ENCODE results near the gene ORAI3. TPM values are rescaled to one million over a fixed set of nuclear protein-coding genes. Genes with fewer than 3 reads are reported as not detected.

Gene ORAI3
- total RNA-seq, 1 donor from 2014 or later = 27.0 TPM

DNA sequence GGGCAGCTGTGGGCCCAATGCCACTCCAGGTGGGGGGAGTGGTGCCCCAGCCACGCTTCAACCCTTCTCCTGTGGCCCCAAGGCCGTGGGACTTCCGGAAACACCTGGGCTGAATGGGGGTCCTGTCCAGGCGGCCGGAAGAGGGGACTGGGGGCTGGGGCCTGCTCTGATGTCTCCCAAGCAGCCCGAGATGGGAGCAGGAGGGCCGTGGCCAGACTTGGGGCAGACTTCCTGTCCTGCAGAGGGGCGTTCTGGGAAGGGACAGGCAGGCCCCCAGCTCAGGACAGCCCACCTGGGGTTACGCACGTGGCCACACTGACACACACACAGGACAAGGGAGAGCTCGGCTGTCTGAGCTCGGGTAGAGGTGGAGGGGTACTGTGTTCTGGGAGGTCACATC, 41.2 kb downstream of the ORAI3 start:
- Histone ChIP-seq H3K36me3 (no peaks in the 10 kb centered on the region), H3K4me1 (peaks cover 11% of the 10 kb centered on the region), H3K9me3 (no peaks in the 10 kb centered on the region), H3K27ac (no peak overlapping the region), H3K4me3 (no peak overlapping the region), H3K27me3 (no peaks in the 10 kb centered on the region)
- TF ChIP-seq CTCF (IDR thresholded peaks at IDR 0.05) (no peak), POLR2A (IDR thresholded peaks at IDR 0.05) (no peak), POLR2AphosphoS5 (IDR thresholded peaks at IDR 0.05; ENCODE audit: insufficient read depth in 1 of 2, low read depth in 1 of 2) (no peak)
- intact Hi-C loops (cut with DNase I) = no loop called here
- no peak for DNase-seq (ENCODE audit: extremely low spot score in 2 of 2)

GRCh38 chr16:30991052-30991451, 42.2 kb downstream of the ORAI3 start:
- H3K4me3 ChIP-seq = no peak overlapping the region
- H3K36me3 ChIP-seq = no peaks in the 10 kb centered on the region
- intact Hi-C loops (cut with DNase I) = no loop called here
- peaks cover 2% of the 10 kb centered on the region for H3K4me1 ChIP-seq
- no peak for DNase-seq (ENCODE audit: extremely low spot score in 2 of 2)
- TF ChIP-seq POLR2AphosphoS5 (IDR thresholded peaks at IDR 0.05; ENCODE audit: insufficient read depth in 1 of 2, low read depth in 1 of 2) (no peak), POLR2A (IDR thresholded peaks at IDR 0.05) (no peak), CTCF (IDR thresholded peaks at IDR 0.05) (no peak)
- no peaks in the 10 kb centered on the region for H3K27me3 ChIP-seq
- no peak overlapping the region for H3K27ac ChIP-seq
- H3K9me3 ChIP-seq = no peaks in the 10 kb centered on the region

GRCh38 chr16:30992276-30992780, 43.5 kb downstream of the ORAI3 start:
- H3K36me3 ChIP-seq = no peaks in the 10 kb centered on the region
- no peaks in the 10 kb centered on the region for H3K27me3 ChIP-seq
- no peak for TF ChIP-seq POLR2A (IDR thresholded peaks at IDR 0.05)
- TF ChIP-seq CTCF (IDR thresholded peaks at IDR 0.05) = no peak
- TF ChIP-seq POLR2AphosphoS5 (IDR thresholded peaks at IDR 0.05; ENCODE audit: insufficient read depth in 1 of 2, low read depth in 1 of 2) = no peak
- no peak overlapping the region for H3K4me3 ChIP-seq
- H3K27ac ChIP-seq = no peak overlapping the region
- DNase-seq (ENCODE audit: extremely low spot score in 2 of 2) = no peak
- intact Hi-C loops (cut with DNase I) = no loop called here
- H3K4me1 ChIP-seq = peaks cover 7% of the 10 kb centered on the region
- no peaks in the 10 kb centered on the region for H3K9me3 ChIP-seq

- Histone ChIP-seq H3K4me1 (peaks cover 16% of the 10 kb centered on the region), H3K27ac (no peak overlapping the region), H3K9me3 (no peaks in the 10 kb centered on the region), H3K36me3 (no peaks in the 10 kb centered on the region), H3K4me3 (no peak overlapping the region), H3K27me3 (no peaks in the 10 kb centered on the region)
- TF ChIP-seq POLR2A (IDR thresholded peaks at IDR 0.05) = no peak
- TF ChIP-seq POLR2AphosphoS5 (IDR thresholded peaks at IDR 0.05; ENCODE audit: insufficient read depth in 1 of 2, low read depth in 1 of 2) = no peak
- TF ChIP-seq CTCF (IDR thresholded peaks at IDR 0.05) = no peak
- intact Hi-C loops (cut with DNase I) = no loop called here
- DNase-seq (ENCODE audit: extremely low spot score in 2 of 2) = no peak
Measured at GRCh38 chr16:30992931-30993816, 44.3 kb downstream of the ORAI3 start.

- no peak overlapping the region for H3K27ac ChIP-seq
- no peak for DNase-seq (ENCODE audit: extremely low spot score in 2 of 2)
- H3K4me1 ChIP-seq = peaks cover 19% of the 10 kb centered on the region
- no peak overlapping the region for H3K4me3 ChIP-seq
- intact Hi-C loops (cut with DNase I) = loop anchor here (2.0 kb wide), 1 partner anchor 37 kb away; the partner anchor contains the start of gene STX4
- no peaks in the 10 kb centered on the region for H3K9me3 ChIP-seq
- no peaks in the 10 kb centered on the region for H3K36me3 ChIP-seq
- TF ChIP-seq POLR2AphosphoS5 (IDR thresholded peaks at IDR 0.05; ENCODE audit: insufficient read depth in 1 of 2, low read depth in 1 of 2) = no peak
- TF ChIP-seq CTCF (IDR thresholded peaks at IDR 0.05) = no peak
- no peak for TF ChIP-seq POLR2A (IDR thresholded peaks at IDR 0.05)
- H3K27me3 ChIP-seq = no peaks in the 10 kb centered on the region
Measured at GRCh38 chr16:30995927-30996323, 47.1 kb downstream of the ORAI3 start.

Measured in vagina (tissue), 2 donors.